ENCODE data around the gene DAD1.

The DAD1 gene

GRCh38 chr14:22540811-22541360, 48.1 kb downstream of the DAD1 start:
- Histone ChIP-seq H2BK5ac (ENCODE audit: low read length) (no peak overlapping the region), H3K4me3 (ENCODE audit: low read length in 2 of 2) (no peak overlapping the region), H3K27me3 (ENCODE audit: control insufficient read depth in 3 of 3, insufficient read depth in 3 of 3, low read depth in 1 of 3, low read length in 3 of 3) (no peaks in the 10 kb centered on the region), H3K4me2 (ENCODE audit: insufficient read depth, low read length, poor library complexity, severe bottlenecking) (no peak overlapping the region), H2BK15ac (ENCODE audit: low read length) (no peak overlapping the region), H4K8ac (ENCODE audit: low read depth, low read length) (no peak overlapping the region), H2BK120ac (ENCODE audit: low read depth, low read length) (no peak overlapping the region), H3K9ac (ENCODE audit: low read depth, low read length, poor library complexity) (no peak overlapping the region), H3K18ac (ENCODE audit: low read length) (no peak overlapping the region), H4K91ac (ENCODE audit: low read depth, low read length, poor library complexity) (no peak overlapping the region), H3K14ac (ENCODE audit: low read length) (no peak overlapping the region), H3K36me3 (replicated peaks in 1 of 2; ENCODE audit: control insufficient read depth in 2 of 2, insufficient read depth in 2 of 2, low read length in 2 of 2) (no peaks in the 10 kb centered on the region), H3K4me1 (ENCODE audit: control insufficient read depth in 2 of 2, insufficient read depth in 1 of 2, low read depth in 1 of 2, low read length in 2 of 2) (no peaks in the 10 kb centered on the region), H3K27ac (replicated peaks; ENCODE audit: low read length) (no peak overlapping the region), H2AFZ (ENCODE audit: low read length) (no peak overlapping the region), H3K79me1 (ENCODE audit: low read depth, low read length) (no peaks in the 10 kb centered on the region), H3K23ac (ENCODE audit: low read depth, low read length, poor library complexity) (no peak overlapping the region), H3K4ac (ENCODE audit: low read length) (no peak overlapping the region), H3K9me3 (replicated peaks in 1 of 2; ENCODE audit: control insufficient read depth in 2 of 2, insufficient read depth in 1 of 2, low read depth in 1 of 2, low read length in 2 of 2) (peaks cover 0 to 3% of the 10 kb centered on the region in 2 donors), H2AK5ac (ENCODE audit: low read depth, low read length) (no peak overlapping the region), H2BK12ac (ENCODE audit: low read length) (no peak overlapping the region)
- no peak for DNase-seq (ENCODE audit: low spot score)
- WGBS, 2 donors (ENCODE audit: extremely low coverage in 2 of 2, insufficient read length in 2 of 2, insufficient replicate concordance in 1 of 2) = 100% methylated on average over 1 of the region's 4 CpGs; no CpG with 5 or more reads in 1 of the 2 donors

GRCh38 chr14:22540293-22540692, 48.7 kb downstream of the DAD1 start:
- DNase-seq (ENCODE audit: low spot score) = no peak
- H2BK15ac ChIP-seq (ENCODE audit: low read length) = no peak overlapping the region
- H3K79me1 ChIP-seq (ENCODE audit: low read depth, low read length) = no peaks in the 10 kb centered on the region
- no peak overlapping the region for H3K18ac ChIP-seq (ENCODE audit: low read length)
- H3K27me3 ChIP-seq (ENCODE audit: control insufficient read depth in 3 of 3, insufficient read depth in 3 of 3, low read depth in 1 of 3, low read length in 3 of 3) = no peaks in the 10 kb centered on the region
- H3K9ac ChIP-seq (ENCODE audit: low read depth, low read length, poor library complexity) = no peak overlapping the region
- H3K4me2 ChIP-seq (ENCODE audit: insufficient read depth, low read length, poor library complexity, severe bottlenecking) = no peak overlapping the region
- no peak overlapping the region for H2BK120ac ChIP-seq (ENCODE audit: low read depth, low read length)
- H3K4ac ChIP-seq (ENCODE audit: low read length) = no peak overlapping the region
- H4K8ac ChIP-seq (ENCODE audit: low read depth, low read length) = no peak overlapping the region
- no peak overlapping the region for H3K4me3 ChIP-seq (ENCODE audit: low read length in 2 of 2)
- H3K27ac ChIP-seq (replicated peaks; ENCODE audit: low read length) = no peak overlapping the region
- no peak overlapping the region for H2AFZ ChIP-seq (ENCODE audit: low read length)
- H3K14ac ChIP-seq (ENCODE audit: low read length) = no peak overlapping the region
- H2AK5ac ChIP-seq (ENCODE audit: low read depth, low read length) = no peak overlapping the region
- peaks cover 0 to 3% of the 10 kb centered on the region in 2 donors for H3K9me3 ChIP-seq (replicated peaks in 1 of 2; ENCODE audit: control insufficient read depth in 2 of 2, insufficient read depth in 1 of 2, low read depth in 1 of 2, low read length in 2 of 2)
- no peak overlapping the region for H4K91ac ChIP-seq (ENCODE audit: low read depth, low read length, poor library complexity)
- H3K36me3 ChIP-seq (replicated peaks in 1 of 2; ENCODE audit: control insufficient read depth in 2 of 2, insufficient read depth in 2 of 2, low read length in 2 of 2) = no peaks in the 10 kb centered on the region
- no peaks in the 10 kb centered on the region for H3K4me1 ChIP-seq (ENCODE audit: control insufficient read depth in 2 of 2, insufficient read depth in 1 of 2, low read depth in 1 of 2, low read length in 2 of 2)
- no peak overlapping the region for H3K23ac ChIP-seq (ENCODE audit: low read depth, low read length, poor library complexity)
- no peak overlapping the region for H2BK12ac ChIP-seq (ENCODE audit: low read length)
- no peak overlapping the region for H2BK5ac ChIP-seq (ENCODE audit: low read length)
- no CpG with 5 or more reads among the region's 1 CpG for WGBS, 2 donors (ENCODE audit: extremely low coverage in 2 of 2, insufficient read length in 2 of 2, insufficient replicate concordance in 1 of 2)

- Histone ChIP-seq H3K4me2 (ENCODE audit: insufficient read depth, low read length, poor library complexity, severe bottlenecking) (no peak overlapping the region), H2BK120ac (ENCODE audit: low read depth, low read length) (no peak overlapping the region), H3K4me1 (ENCODE audit: control insufficient read depth in 2 of 2, insufficient read depth in 1 of 2, low read depth in 1 of 2, low read length in 2 of 2) (no peaks in the 10 kb centered on the region), H3K4me3 (ENCODE audit: low read length in 2 of 2) (no peak overlapping the region), H2BK15ac (ENCODE audit: low read length) (no peak overlapping the region), H3K9me3 (replicated peaks in 1 of 2; ENCODE audit: control insufficient read depth in 2 of 2, insufficient read depth in 1 of 2, low read depth in 1 of 2, low read length in 2 of 2) (peaks cover 0 to 3% of the 10 kb centered on the region in 2 donors), H4K91ac (ENCODE audit: low read depth, low read length, poor library complexity) (no peak overlapping the region), H3K14ac (ENCODE audit: low read length) (no peak overlapping the region), H3K27ac (replicated peaks; ENCODE audit: low read length) (no peak overlapping the region), H3K36me3 (replicated peaks in 1 of 2; ENCODE audit: control insufficient read depth in 2 of 2, insufficient read depth in 2 of 2, low read length in 2 of 2) (no peaks in the 10 kb centered on the region), H2BK12ac (ENCODE audit: low read length) (no peak overlapping the region), H2AK5ac (ENCODE audit: low read depth, low read length) (no peak overlapping the region), H3K23ac (ENCODE audit: low read depth, low read length, poor library complexity) (no peak overlapping the region), H3K9ac (ENCODE audit: low read depth, low read length, poor library complexity) (no peak overlapping the region), H2AFZ (ENCODE audit: low read length) (no peak overlapping the region), H3K27me3 (ENCODE audit: control insufficient read depth in 3 of 3, insufficient read depth in 3 of 3, low read depth in 1 of 3, low read length in 3 of 3) (no peaks in the 10 kb centered on the region), H3K4ac (ENCODE audit: low read length) (no peak overlapping the region), H3K18ac (ENCODE audit: low read length) (no peak overlapping the region), H4K8ac (ENCODE audit: low read depth, low read length) (no peak overlapping the region), H3K79me1 (ENCODE audit: low read depth, low read length) (no peaks in the 10 kb centered on the region), H2BK5ac (ENCODE audit: low read length) (no peak overlapping the region)
- no peak for DNase-seq (ENCODE audit: low spot score)
- WGBS, 2 donors (ENCODE audit: extremely low coverage in 2 of 2, insufficient read length in 2 of 2, insufficient replicate concordance in 1 of 2) = no CpG with 5 or more reads among the region's 3 CpGs
Measured at GRCh38 chr14:22539831-22540230, 49.2 kb downstream of the DAD1 start.

DNA sequence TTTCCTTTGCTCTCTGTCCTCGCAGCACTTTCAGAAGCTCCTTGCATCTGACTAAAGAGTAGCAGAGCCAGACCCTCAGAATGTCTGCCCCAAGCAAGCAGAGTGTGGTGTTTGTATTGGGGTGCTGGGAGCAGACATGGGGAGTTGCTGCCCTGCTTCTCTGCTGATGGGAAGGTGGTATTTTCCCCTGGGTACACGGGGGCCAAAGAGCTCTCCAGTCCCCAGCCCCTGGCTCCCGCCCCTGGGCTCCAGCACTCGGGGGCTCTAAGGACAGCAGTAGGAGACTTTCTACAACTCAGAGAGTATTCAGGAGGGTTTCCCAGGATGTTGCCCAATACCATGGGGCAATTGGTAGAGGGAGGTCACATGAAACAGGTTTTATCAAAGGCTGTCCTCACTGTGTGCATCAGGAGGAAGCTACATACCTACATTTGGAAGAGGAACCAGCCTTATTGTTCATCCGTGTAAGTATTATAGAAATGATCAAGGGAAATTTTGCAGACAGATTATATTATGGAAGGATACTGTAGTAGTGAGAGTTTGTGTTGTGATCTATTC, 50.3 kb downstream of the DAD1 start:
- Histone ChIP-seq H2BK12ac (ENCODE audit: low read length) (no peak overlapping the region), H3K23ac (ENCODE audit: low read depth, low read length, poor library complexity) (no peak overlapping the region), H3K4me3 (ENCODE audit: low read length in 2 of 2) (no peak overlapping the region), H3K79me1 (ENCODE audit: low read depth, low read length) (no peaks in the 10 kb centered on the region), H3K36me3 (replicated peaks in 1 of 2; ENCODE audit: control insufficient read depth in 2 of 2, insufficient read depth in 2 of 2, low read length in 2 of 2) (no peaks in the 10 kb centered on the region), H3K4ac (ENCODE audit: low read length) (no peak overlapping the region), H2AFZ (ENCODE audit: low read length) (no peak overlapping the region), H3K18ac (ENCODE audit: low read length) (no peak overlapping the region), H2BK120ac (ENCODE audit: low read depth, low read length) (no peak overlapping the region), H3K27ac (replicated peaks; ENCODE audit: low read length) (no peak overlapping the region), H2BK5ac (ENCODE audit: low read length) (no peak overlapping the region), H4K8ac (ENCODE audit: low read depth, low read length) (no peak overlapping the region), H4K91ac (ENCODE audit: low read depth, low read length, poor library complexity) (no peak overlapping the region), H3K9ac (ENCODE audit: low read depth, low read length, poor library complexity) (no peak overlapping the region), H3K14ac (ENCODE audit: low read length) (no peak overlapping the region), H3K9me3 (replicated peaks in 1 of 2; ENCODE audit: control insufficient read depth in 2 of 2, insufficient read depth in 1 of 2, low read depth in 1 of 2, low read length in 2 of 2) (peaks cover 0 to 3% of the 10 kb centered on the region in 2 donors), H2AK5ac (ENCODE audit: low read depth, low read length) (no peak overlapping the region), H2BK15ac (ENCODE audit: low read length) (no peak overlapping the region), H3K4me2 (ENCODE audit: insufficient read depth, low read length, poor library complexity, severe bottlenecking) (no peak overlapping the region), H3K4me1 (ENCODE audit: control insufficient read depth in 2 of 2, insufficient read depth in 1 of 2, low read depth in 1 of 2, low read length in 2 of 2) (no peaks in the 10 kb centered on the region), H3K27me3 (ENCODE audit: control insufficient read depth in 3 of 3, insufficient read depth in 3 of 3, low read depth in 1 of 3, low read length in 3 of 3) (no peaks in the 10 kb centered on the region)
- no CpG with 5 or more reads among the region's 5 CpGs for WGBS, 2 donors (ENCODE audit: extremely low coverage in 2 of 2, insufficient read length in 2 of 2, insufficient replicate concordance in 1 of 2)
- no peak for DNase-seq (ENCODE audit: low spot score)
